ENCODE measurements around the gene TPSD1. TPM values are rescaled to one million over a fixed set of nuclear protein-coding genes. Genes with fewer than 3 reads are reported as not detected.

The TPSD1 gene
- total and polyA plus RNA-seq, 2 donors (not counting 1 experiment from before 2014, with no cell fraction given): not detected

DNA sequence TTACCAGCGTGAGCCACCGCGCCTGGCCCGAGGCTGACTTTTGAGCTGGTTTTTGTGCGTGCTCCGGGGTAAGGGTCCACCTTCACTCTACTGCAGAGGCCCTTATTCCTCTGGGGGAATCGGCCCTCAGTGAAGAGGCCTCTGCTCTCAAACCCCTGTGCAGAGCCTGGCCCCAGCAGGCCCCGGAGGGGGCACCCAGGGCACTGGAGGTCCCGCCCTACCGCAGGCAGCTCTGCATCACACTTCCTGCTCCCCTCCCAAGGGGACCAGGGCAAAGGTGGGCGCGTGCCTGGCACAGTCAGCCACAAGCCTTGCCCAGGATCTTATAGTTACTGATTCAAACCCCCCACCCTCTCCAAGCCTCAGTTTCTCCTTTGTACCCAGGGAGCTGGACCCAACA lies 50.0 kb downstream of the TPSD1 start:
- Histone ChIP-seq H3K9me3 (ENCODE audit: control extremely low read depth in 1 of 3, control insufficient read depth in 2 of 3, insufficient read depth in 1 of 3, low read length in 2 of 3) (peaks cover 0 to 7% (median 0%) of the 10 kb centered on the region in 3 donors), H2AFZ (ENCODE audit: insufficient read depth, low read depth, low read length, poor library complexity, severe bottlenecking) (no peak overlapping the region), H3K36me3 (replicated peaks in 1 of 2; ENCODE audit: control extremely low read depth in 1 of 2, control insufficient read depth in 1 of 2, extremely low read depth in 1 of 2, insufficient read depth in 2 of 2, low read length in 1 of 2) (no peaks in the 10 kb centered on the region), H3K4me3 (ENCODE audit: control extremely low read depth in 1 of 5, extremely low read depth in 1 of 5, insufficient read depth in 1 of 5, low read depth in 2 of 5, low read length in 4 of 5) (no peak overlapping the region), H3K4me1 (ENCODE audit: control insufficient read depth in 2 of 2, insufficient read depth in 2 of 2, low read length in 2 of 2) (peaks cover 35 to 59% of the 10 kb centered on the region in 2 donors), H3K27ac (ENCODE audit: low read length in 2 of 2) (peak overlapping the region in 1 of 2 donors; percentile 54), H4K20me1 (ENCODE audit: control insufficient read depth, insufficient read depth, low read length, poor library complexity, severe bottlenecking) (peaks cover 9% of the 10 kb centered on the region), H3K9ac (ENCODE audit: low read length) (no peak overlapping the region), H3K79me2 (ENCODE audit: control insufficient read depth, insufficient read depth, low read length) (peaks cover 27% of the 10 kb centered on the region), H3K4me2 (replicated peaks; ENCODE audit: low read depth, low read length, poor library complexity, severe bottlenecking) (peak overlapping the region; percentile 51), H3K27me3 (replicated peaks in 1 of 4; ENCODE audit: control extremely low read depth in 1 of 4, control insufficient read depth in 3 of 4, insufficient read depth in 4 of 4, low read length in 3 of 4) (no peaks in the 10 kb centered on the region)
- 23% methylated on average over 12 of the region's 12 CpGs for WGBS (ENCODE audit: insufficient coverage)
- Mint-ChIP-seq H3K9me3 (ENCODE audit: insufficient read depth) (no peaks in the 10 kb centered on the region), H3K27me3 (no peaks in the 10 kb centered on the region), H3K27ac (peak overlapping the region; percentile 90), H3K4me1 (peaks cover 46% of the 10 kb centered on the region), H3K4me3 (peak overlapping the region; percentile 69)
- DNase-seq (peak; percentile 52), ATAC-seq (ENCODE audit: low read depth) (no peak)
- intact Hi-C loops (cut with micrococcal nuclease): loop anchor here (10.0 kb wide), 1 partner anchor 1719 kb away; the partner anchor contains the start of genes HCFC1R1, THOC6 and TNFRSF12A
- POLR2A ChIA-PET: interaction anchor here (1.0 to 2.0 kb wide), 2 partner anchors 9 to 27 kb away, joined by 10 to 11 read pairs; partner anchors contain the start of gene BAIAP3
- TF ChIP-seq EZH2 (IDR thresholded peaks at IDR 0.05; ENCODE audit: borderline replicate concordance, insufficient read depth, low read depth, low read length, poor library complexity, severe bottlenecking): no peak
- TF ChIP-seq, protein P1, sequence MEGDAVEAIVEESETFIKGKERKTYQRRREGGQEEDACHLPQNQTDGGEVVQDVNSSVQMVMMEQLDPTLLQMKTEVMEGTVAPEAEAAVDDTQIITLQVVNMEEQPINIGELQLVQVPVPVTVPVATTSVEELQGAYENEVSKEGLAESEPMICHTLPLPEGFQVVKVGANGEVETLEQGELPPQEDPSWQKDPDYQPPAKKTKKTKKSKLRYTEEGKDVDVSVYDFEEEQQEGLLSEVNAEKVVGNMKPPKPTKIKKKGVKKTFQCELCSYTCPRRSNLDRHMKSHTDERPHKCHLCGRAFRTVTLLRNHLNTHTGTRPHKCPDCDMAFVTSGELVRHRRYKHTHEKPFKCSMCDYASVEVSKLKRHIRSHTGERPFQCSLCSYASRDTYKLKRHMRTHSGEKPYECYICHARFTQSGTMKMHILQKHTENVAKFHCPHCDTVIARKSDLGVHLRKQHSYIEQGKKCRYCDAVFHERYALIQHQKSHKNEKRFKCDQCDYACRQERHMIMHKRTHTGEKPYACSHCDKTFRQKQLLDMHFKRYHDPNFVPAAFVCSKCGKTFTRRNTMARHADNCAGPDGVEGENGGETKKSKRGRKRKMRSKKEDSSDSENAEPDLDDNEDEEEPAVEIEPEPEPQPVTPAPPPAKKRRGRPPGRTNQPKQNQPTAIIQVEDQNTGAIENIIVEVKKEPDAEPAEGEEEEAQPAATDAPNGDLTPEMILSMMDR (IDR thresholded peaks at IDR 0.05): no peak
- CTCF ChIA-PET: no interaction called here

DNA sequence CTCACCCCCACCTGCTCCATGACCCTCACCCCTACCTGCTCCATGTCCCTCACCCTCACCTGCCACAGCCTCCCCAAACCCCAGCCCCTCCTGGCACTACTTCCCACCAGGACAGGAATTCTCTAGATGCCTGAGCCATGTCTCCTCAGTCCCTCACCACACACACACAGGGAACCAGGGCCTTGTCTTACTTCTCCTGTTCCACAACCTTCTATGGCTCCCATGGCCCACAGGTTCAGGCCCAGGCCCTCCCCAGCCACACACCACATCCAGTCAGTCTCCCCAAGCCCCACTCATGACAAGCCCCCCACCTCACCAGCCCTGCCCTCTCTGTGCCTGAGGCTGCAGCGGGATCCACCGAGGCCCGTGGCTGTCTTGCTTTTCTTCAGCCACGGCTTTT lies 50.5 kb downstream of the TPSD1 start:
- DNase-seq: no peak
- intact Hi-C loops (cut with micrococcal nuclease): loop anchor here (10.0 kb wide), 1 partner anchor 1718 kb away; the partner anchor contains the start of genes HCFC1R1, THOC6 and TNFRSF12A
- peaks cover 29% of the 10 kb centered on the region for H3K79me2 ChIP-seq (ENCODE audit: control insufficient read depth, insufficient read depth, low read length)
- no peak for ATAC-seq (ENCODE audit: low read depth)
- no peaks in the 10 kb centered on the region for H3K27me3 Mint-ChIP-seq
- peaks cover 0 to 7% (median 0%) of the 10 kb centered on the region in 3 donors for H3K9me3 ChIP-seq (ENCODE audit: control extremely low read depth in 1 of 3, control insufficient read depth in 2 of 3, insufficient read depth in 1 of 3, low read length in 2 of 3)
- H2AFZ ChIP-seq (ENCODE audit: insufficient read depth, low read depth, low read length, poor library complexity, severe bottlenecking): no peak overlapping the region
- peak overlapping the region; percentile 90 for H3K27ac Mint-ChIP-seq
- peaks cover 0 to 3% of the 10 kb centered on the region in 2 experiments for H3K36me3 ChIP-seq (replicated peaks in 1 of 2; ENCODE audit: control extremely low read depth in 1 of 2, control insufficient read depth in 1 of 2, extremely low read depth in 1 of 2, insufficient read depth in 2 of 2, low read length in 1 of 2)
- TF ChIP-seq, protein P1 (IDR thresholded peaks at IDR 0.05): no peak
- no peak for TF ChIP-seq EZH2 (IDR thresholded peaks at IDR 0.05; ENCODE audit: borderline replicate concordance, insufficient read depth, low read depth, low read length, poor library complexity, severe bottlenecking)
- WGBS (ENCODE audit: insufficient coverage): 65% methylated on average over 4 of the region's 4 CpGs
- H3K4me2 ChIP-seq (replicated peaks; ENCODE audit: low read depth, low read length, poor library complexity, severe bottlenecking): peak overlapping the region; percentile 51
- ChIA-PET POLR2A (interaction anchor here (1.0 kb wide), 1 partner anchor 9 kb away, joined by 11 read pairs; no protein-coding TSS in a partner anchor), CTCF (no interaction called here)
- peak overlapping the region; percentile 28 to 54 for H3K27ac ChIP-seq (ENCODE audit: low read length in 2 of 2)
- no peaks in the 10 kb centered on the region for H3K9me3 Mint-ChIP-seq (ENCODE audit: insufficient read depth)
- H3K4me1 ChIP-seq (ENCODE audit: control insufficient read depth in 2 of 2, insufficient read depth in 2 of 2, low read length in 2 of 2): peaks cover 34 to 59% of the 10 kb centered on the region in 2 donors
- H3K9ac ChIP-seq (ENCODE audit: low read length): no peak overlapping the region
- peaks cover 50% of the 10 kb centered on the region for H3K4me1 Mint-ChIP-seq
- no peak overlapping the region for H3K4me3 ChIP-seq (ENCODE audit: control extremely low read depth in 1 of 5, extremely low read depth in 1 of 5, insufficient read depth in 1 of 5, low read depth in 2 of 5, low read length in 4 of 5)
- peak overlapping the region; percentile 69 for H3K4me3 Mint-ChIP-seq
- H4K20me1 ChIP-seq (ENCODE audit: control insufficient read depth, insufficient read depth, low read length, poor library complexity, severe bottlenecking): peaks cover 14% of the 10 kb centered on the region
- H3K27me3 ChIP-seq (replicated peaks in 1 of 4; ENCODE audit: control extremely low read depth in 1 of 4, control insufficient read depth in 3 of 4, insufficient read depth in 4 of 4, low read length in 3 of 4): no peaks in the 10 kb centered on the region
